SK-N-SH (cell line): ENCODE measurements around the gene APBA2. TPM values are rescaled to one million over a fixed set of nuclear protein-coding genes. Genes with fewer than 3 reads are reported as not detected.

ENCODE experiments used
- CTCF ChIA-PET: fragments of 300-600, 350-600 bp; formaldehyde crosslinking; extraction: SDS; loops from one replicate; lab custom pipeline; 2021; lab: Yijun Ruan, JAX
- POLR2A ChIA-PET: fragments of 350-600 bp; sonication (Branson Sonifier 250); formaldehyde crosslinking; extraction: SDS; loops from one replicate; lab custom pipeline; 2020; ENCODE audit warnings: antibody characterized with exemption, inconsistent platforms; lab: Yijun Ruan, JAX
- DNase-seq: peaks from one replicate; pipeline ENCODE4 v3.0.0; 2012
- H2AFZ ChIP-seq: fragments of 200-600 bp; sonication (generic); 2 replicates; pipeline ENCODE4 v1.8.1; 2016; ENCODE audit warnings: antibody characterized with exemption, mild to moderate bottlenecking, low read depth
- H3F3A ChIP-seq: fragments of 200-600 bp; sonication (generic); replicated peaks from 2 replicates; pipeline ENCODE3; 2016; ENCODE audit warnings: antibody characterized with exemption, mild to moderate bottlenecking; ENCODE audit not compliant: insufficient read depth
- H3K27ac ChIP-seq, 2 experiments: fragments of 200-500 bp in 1 of 2; fragments of 200-600 bp in 1 of 2; sonication (Bioruptor generic) in 1 of 2; sonication (generic), shearing (Covaris generic) in 1 of 2; 2 replicates each; pipeline versions ENCODE4 v1.5.1 to v1.6.1; 2014 to 2016; ENCODE audit warnings: low read depth in 2 of 2, inconsistent platforms in 1 of 2, low read length in 1 of 2, mild to moderate bottlenecking in 1 of 2, mixed read lengths in 1 of 2
- H3K27me3 ChIP-seq: fragments of 200-600 bp; sonication (generic), shearing (Covaris generic); 2 replicates; pipeline ENCODE4 v1.6.1; 2016; ENCODE audit warnings: mixed run types; ENCODE audit not compliant: insufficient read depth
- H3K36me3 ChIP-seq, 2 experiments: fragments of 200-500 bp in 1 of 2; fragments of 200-600 bp in 1 of 2; sonication (Bioruptor generic) in 1 of 2; sonication (generic) in 1 of 2; replicated peaks in 1 of 2; 2 replicates each; pipeline versions ENCODE3 to v1.5.1; 2014 to 2016; ENCODE audit warnings: low read length in 1 of 2, mild to moderate bottlenecking in 1 of 2; ENCODE audit not compliant: insufficient read depth in 2 of 2, control insufficient read depth in 1 of 2
- H3K4me1 ChIP-seq, 2 experiments: fragments of 200-500 bp in 1 of 2; fragments of 200-600 bp in 1 of 2; sonication (Bioruptor generic) in 1 of 2; sonication (generic), shearing (Covaris generic) in 1 of 2; 2 replicates each; pipeline versions ENCODE4 v1.5.1 to v1.6.1; 2014 to 2016; ENCODE audit warnings: low read depth in 1 of 2, low read length in 1 of 2, mixed run types in 1 of 2; ENCODE audit not compliant: insufficient read depth in 2 of 2, control insufficient read depth in 1 of 2
- H3K4me2 ChIP-seq: fragments of 200-600 bp; sonication (generic), shearing (Covaris generic); 2 replicates; pipeline ENCODE4 v1.6.1; 2017; ENCODE audit warnings: mixed run types
- H3K4me3 ChIP-seq, 2 experiments: fragments of 200-500 bp in 1 of 2; fragments of 200-600 bp in 1 of 2; sonication (Bioruptor generic) in 1 of 2; sonication (generic), shearing (Covaris generic) in 1 of 2; 2 replicates each; pipeline versions ENCODE4 v1.5.1 to v1.8.1; 2014 to 2016; ENCODE audit warnings: low read depth in 2 of 2, inconsistent platforms in 1 of 2, low read length in 1 of 2, mild to moderate bottlenecking in 1 of 2, mixed read lengths in 1 of 2, moderate library complexity in 1 of 2
- H3K79me2 ChIP-seq: fragments of 200-600 bp; sonication (generic); 2 replicates; pipeline ENCODE4 v1.8.1; 2017; ENCODE audit warnings: mild to moderate bottlenecking; ENCODE audit not compliant: insufficient read depth
- H3K9ac ChIP-seq: fragments of 200-600 bp; sonication (generic); 2 replicates; pipeline ENCODE4 v1.6.1; 2017; ENCODE audit warnings: mixed run types
- H3K9me2 ChIP-seq: fragments of 200-600 bp; sonication (generic); 2 replicates; pipeline ENCODE4 v1.6.1; 2017; ENCODE audit warnings: mixed run types
- H3K9me3 ChIP-seq: fragments of 200-600 bp; sonication (generic); 2 replicates; pipeline ENCODE4 v1.6.1; 2017; ENCODE audit warnings: mixed run types, mild to moderate bottlenecking, moderate library complexity
- H4K20me1 ChIP-seq: fragments of 200-600 bp; sonication (generic); 2 replicates; pipeline ENCODE4 v1.6.1; 2017; ENCODE audit warnings: mild to moderate bottlenecking, mixed run types; ENCODE audit not compliant: insufficient read depth
- CHD2 ChIP-seq: fragments of 150-350 bp; IDR thresholded peaks from 2 replicates; pipeline ENCODE4 v1.6.1; 2018; ENCODE audit warnings: low read length; ENCODE audit not compliant: partially characterized antibody
- ELF1 ChIP-seq: IDR thresholded peaks from 2 replicates; pipeline ENCODE4 v1.4.0; 2012
- EZH2phosphoT487 ChIP-seq: fragments of 200-600 bp; sonication (generic); IDR thresholded peaks from 2 replicates; pipeline ENCODE4 v1.6.1; 2017; ENCODE audit warnings: low read depth, mixed run types, mild to moderate bottlenecking, antibody characterized with exemption, moderate library complexity, borderline replicate concordance
- FOXJ3 ChIP-seq: sonication (generic); formaldehyde crosslinking; IDR thresholded peaks from 2 replicates; pipeline ENCODE4 v1.5.1; 2020; ENCODE audit warnings: mild to moderate bottlenecking, missing genetic modification reagents
- MEF2A ChIP-seq: IDR thresholded peaks from 2 replicates; pipeline ENCODE4 v1.4.0; 2012; ENCODE audit warnings: low read depth, borderline replicate concordance
- NFIC ChIP-seq: IDR thresholded peaks from 2 replicates; pipeline ENCODE4 v1.4.0; 2012; ENCODE audit warnings: borderline replicate concordance
- NRF1 ChIP-seq: IDR thresholded peaks from 2 replicates; pipeline ENCODE4 v1.6.1; 2012; ENCODE audit warnings: low read depth, mild to moderate bottlenecking, low read length
- PBX3 ChIP-seq: IDR thresholded peaks from 2 replicates; pipeline ENCODE4; 2012
- POLR2AphosphoS5 ChIP-seq: IDR thresholded peaks from 2 replicates; pipeline ENCODE4 v1.6.1; 2012; ENCODE audit warnings: low read depth, low read length
- RCOR1 ChIP-seq: fragments of 150-350 bp; IDR thresholded peaks from 2 replicates; pipeline ENCODE4 v1.6.1; 2017; ENCODE audit warnings: antibody characterized with exemption, low read length
- REST ChIP-seq: IDR thresholded peaks from 2 replicates; pipeline ENCODE4 v1.6.1; 2012; ENCODE audit warnings: mild to moderate bottlenecking, low read depth, low read length, moderate library complexity
- RXRA ChIP-seq: IDR thresholded peaks from 2 replicates; pipeline ENCODE4 v1.4.0; 2012; ENCODE audit warnings: low read depth, mild to moderate bottlenecking, borderline replicate concordance
- TAF1 ChIP-seq: IDR thresholded peaks from 2 replicates; pipeline ENCODE4 v1.6.1; 2012; ENCODE audit warnings: low read depth, mild to moderate bottlenecking, low read length, moderate library complexity, borderline replicate concordance
- WGBS: methylation state at CpG from one replicate; pipeline ENCODE4 v1.1.6; 2017; ENCODE audit warnings: low lambda C conversion rate; 5-methylcytosine and 5-hydroxymethylcytosine counted together
- polyA plus RNA-seq, 3 experiments: library from polyadenylated mRNA; depleted of rRNA; stranded (reverse); fragments of >200 nt; gene quantifications; 2 replicates each; pipeline ENCODE4 v1.2.3, GENCODE V29; 2012
- TF ChIP-seq, protein P1 (sequence below): fragments of 200-600 bp; sonication (generic); IDR thresholded peaks from 2 replicates; pipeline ENCODE4 v1.6.1; 2017; ENCODE audit warnings: antibody characterized with exemption, mild to moderate bottlenecking, moderate library complexity
- TF ChIP-seq, protein P2 (sequence below): fragments of 150-350 bp; IDR thresholded peaks from 2 replicates; pipeline ENCODE4 v1.6.1; 2017; ENCODE audit warnings: antibody characterized with exemption, low read length, low read depth, borderline replicate concordance

APBA2 gene
- polyA plus RNA-seq, 1 of the 3 experiments (the other 2 are of a cell fraction), result 12.7 TPM

DNA sequence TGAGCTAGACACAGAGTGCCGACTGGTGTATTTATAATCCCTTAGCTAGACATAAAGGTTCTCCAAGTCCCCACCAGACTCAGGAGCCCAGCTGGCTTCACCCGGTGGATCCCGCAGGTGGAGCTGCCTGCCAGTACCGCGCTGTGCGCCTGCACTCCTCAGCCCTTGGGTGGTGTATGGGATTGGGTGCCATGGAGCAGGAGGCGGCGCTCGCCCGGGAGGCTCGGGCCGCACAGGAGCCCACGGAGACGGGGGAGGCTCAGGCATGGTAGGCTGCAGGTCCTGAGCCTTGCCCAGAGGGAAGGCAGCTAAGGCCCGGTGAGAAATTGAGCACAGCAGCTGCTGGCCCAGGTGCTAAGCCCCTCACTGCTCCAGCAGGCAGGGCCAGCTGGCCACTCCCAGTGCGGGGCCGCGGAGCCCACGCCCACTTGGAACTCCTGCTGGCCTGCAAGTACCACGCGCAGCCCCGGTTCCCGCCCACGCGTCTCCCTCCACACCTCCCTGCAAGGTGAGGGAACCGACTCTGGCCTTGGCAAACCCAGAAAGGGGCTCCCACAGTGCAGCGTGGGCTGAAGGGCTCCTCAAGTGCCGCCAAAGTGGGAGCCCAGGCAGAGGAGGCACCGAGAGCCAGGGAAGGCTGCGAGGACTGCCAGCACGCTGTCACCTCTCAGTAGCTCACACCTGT is 274.1 kb downstream of the APBA2 start:
- H4K20me1 ChIP-seq, result no peaks in the 10 kb centered on the region
- H2AFZ ChIP-seq, result no peak overlapping the region
- H3K4me3 ChIP-seq, result no peak overlapping the region
- no peak overlapping the region for H3K9ac ChIP-seq
- DNase-seq, result no peak
- no peak overlapping the region for H3K4me2 ChIP-seq
- H3K36me3 ChIP-seq, result no peaks in the 10 kb centered on the region
- H3F3A ChIP-seq, result no peaks in the 10 kb centered on the region
- 73% methylated on average over 16 of the region's 31 CpGs for WGBS
- no peak overlapping the region for H3K27ac ChIP-seq
- no peaks in the 10 kb centered on the region for H3K9me3 ChIP-seq
- no peaks in the 10 kb centered on the region for H3K79me2 ChIP-seq
- CTCF ChIA-PET, result interaction anchor here (0.7 to 3.2 kb wide), 2 partner anchors 20 to 1034 kb away, joined by 3 to 11 read pairs; no protein-coding TSS in a partner anchor
- H3K27me3 ChIP-seq, result no peaks in the 10 kb centered on the region
- H3K9me2 ChIP-seq, result no peaks in the 10 kb centered on the region
- H3K4me1 ChIP-seq, result no peaks in the 10 kb centered on the region
- POLR2A ChIA-PET, result no interaction called here
- no peak for TF ChIP-seq NRF1
- TF ChIP-seq POLR2AphosphoS5, result no peak
- no peak for TF ChIP-seq ELF1
- no peak for TF ChIP-seq TAF1
- TF ChIP-seq REST, result no peak
- TF ChIP-seq RXRA, result no peak
- TF ChIP-seq MEF2A, result no peak
- TF ChIP-seq, all 33 proteins: peak for 0

- ChIA-PET CTCF (interaction anchor here (1.6 to 2.5 kb wide), 2 partner anchors 22 to 25 kb away, joined by 4 to 12 read pairs; no protein-coding TSS in a partner anchor), POLR2A (no interaction called here)
- WGBS, result 56% methylated on average over 3 of the region's 5 CpGs
- no peak for DNase-seq
- Histone ChIP-seq H3K9ac (no peak overlapping the region), H4K20me1 (no peaks in the 10 kb centered on the region), H3K4me2 (no peak overlapping the region), H2AFZ (no peak overlapping the region), H3K9me3 (no peaks in the 10 kb centered on the region), H3K27me3 (no peaks in the 10 kb centered on the region), H3K4me3 (no peak overlapping the region), H3K4me1 (no peaks in the 10 kb centered on the region), H3K79me2 (no peaks in the 10 kb centered on the region), H3F3A (no peaks in the 10 kb centered on the region), H3K9me2 (no peaks in the 10 kb centered on the region), H3K36me3 (no peaks in the 10 kb centered on the region), H3K27ac (no peak overlapping the region)
- no peak for TF ChIP-seq REST
- TF ChIP-seq ELF1, result no peak
- TF ChIP-seq, protein P1, sequence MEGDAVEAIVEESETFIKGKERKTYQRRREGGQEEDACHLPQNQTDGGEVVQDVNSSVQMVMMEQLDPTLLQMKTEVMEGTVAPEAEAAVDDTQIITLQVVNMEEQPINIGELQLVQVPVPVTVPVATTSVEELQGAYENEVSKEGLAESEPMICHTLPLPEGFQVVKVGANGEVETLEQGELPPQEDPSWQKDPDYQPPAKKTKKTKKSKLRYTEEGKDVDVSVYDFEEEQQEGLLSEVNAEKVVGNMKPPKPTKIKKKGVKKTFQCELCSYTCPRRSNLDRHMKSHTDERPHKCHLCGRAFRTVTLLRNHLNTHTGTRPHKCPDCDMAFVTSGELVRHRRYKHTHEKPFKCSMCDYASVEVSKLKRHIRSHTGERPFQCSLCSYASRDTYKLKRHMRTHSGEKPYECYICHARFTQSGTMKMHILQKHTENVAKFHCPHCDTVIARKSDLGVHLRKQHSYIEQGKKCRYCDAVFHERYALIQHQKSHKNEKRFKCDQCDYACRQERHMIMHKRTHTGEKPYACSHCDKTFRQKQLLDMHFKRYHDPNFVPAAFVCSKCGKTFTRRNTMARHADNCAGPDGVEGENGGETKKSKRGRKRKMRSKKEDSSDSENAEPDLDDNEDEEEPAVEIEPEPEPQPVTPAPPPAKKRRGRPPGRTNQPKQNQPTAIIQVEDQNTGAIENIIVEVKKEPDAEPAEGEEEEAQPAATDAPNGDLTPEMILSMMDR, result no peak
- no peak for TF ChIP-seq RCOR1
- TF ChIP-seq PBX3, result no peak
- no peak for TF ChIP-seq CHD2
- no peak for TF ChIP-seq EZH2phosphoT487
- no peak for TF ChIP-seq TAF1
- no peak for TF ChIP-seq FOXJ3 (CRISPR knock-in tag)
- TF ChIP-seq, protein P2, sequence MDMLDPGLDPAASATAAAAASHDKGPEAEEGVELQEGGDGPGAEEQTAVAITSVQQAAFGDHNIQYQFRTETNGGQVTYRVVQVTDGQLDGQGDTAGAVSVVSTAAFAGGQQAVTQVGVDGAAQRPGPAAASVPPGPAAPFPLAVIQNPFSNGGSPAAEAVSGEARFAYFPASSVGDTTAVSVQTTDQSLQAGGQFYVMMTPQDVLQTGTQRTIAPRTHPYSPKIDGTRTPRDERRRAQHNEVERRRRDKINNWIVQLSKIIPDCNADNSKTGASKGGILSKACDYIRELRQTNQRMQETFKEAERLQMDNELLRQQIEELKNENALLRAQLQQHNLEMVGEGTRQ, result no peak
- no peak for TF ChIP-seq NFIC
These were observed 276.6 kb downstream of the APBA2 start for GRCh38 chr15:29162411-29162810.
